ENCODE measurements around the gene RND2. TPM values are rescaled to one million over a fixed set of nuclear protein-coding genes. Genes with fewer than 3 reads are reported as not detected.

Gene RND2
- total and polyA plus RNA-seq, 2 of the 13 experiments (the other 11 are each of a cell fraction or from before 2014, with no cell fraction given): 0.05 to 0.11 TPM

DNA sequence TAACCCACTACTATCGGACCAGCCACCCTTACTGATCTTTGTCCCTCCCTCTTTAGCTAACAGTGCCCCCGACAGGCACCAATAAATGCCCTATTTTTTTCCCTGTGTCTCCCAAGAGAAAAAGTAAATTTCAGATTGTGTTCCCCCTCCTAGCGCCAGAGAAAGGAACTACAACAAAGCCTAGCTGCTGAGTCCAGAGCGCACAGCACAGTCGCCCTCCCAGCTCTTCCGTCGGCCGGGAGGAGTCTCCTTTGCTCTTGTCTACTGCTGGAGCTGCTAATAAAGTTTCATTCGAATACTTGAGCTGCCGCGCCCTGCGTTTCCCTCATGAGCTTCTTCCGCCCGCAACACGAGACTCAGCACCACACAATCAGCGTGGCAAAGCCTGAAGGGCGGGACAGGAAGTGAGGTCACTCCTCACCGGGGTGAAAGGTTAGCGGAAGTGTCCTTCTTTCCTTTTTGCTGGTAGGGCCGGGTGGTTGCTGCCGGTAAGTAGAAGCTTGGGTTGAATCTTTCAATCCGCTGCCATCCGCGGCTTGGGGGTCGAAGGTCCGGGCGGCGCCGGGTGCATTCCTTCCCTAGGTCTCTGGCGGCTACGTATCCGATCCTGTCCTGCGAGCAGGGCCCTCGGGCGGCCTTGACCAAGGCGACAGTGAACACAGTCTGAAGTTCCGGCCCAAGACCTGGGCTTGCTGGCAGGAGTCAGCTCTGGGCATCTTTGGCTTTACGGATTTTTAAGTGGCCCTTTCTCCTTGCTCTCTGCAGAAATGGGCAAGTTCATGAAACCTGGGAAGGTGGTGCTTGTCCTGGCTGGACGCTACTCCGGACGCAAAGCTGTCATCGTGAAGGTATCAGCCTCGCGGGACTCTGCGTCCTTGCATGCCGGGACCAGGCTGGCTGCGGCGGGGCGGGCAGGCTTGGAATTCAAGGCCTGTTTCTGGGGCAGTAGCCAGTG lies 26.8 kb upstream of the RND2 start, which contains the start of gene RPL27 (continued):
- TF ChIP-seq, protein P1, sequence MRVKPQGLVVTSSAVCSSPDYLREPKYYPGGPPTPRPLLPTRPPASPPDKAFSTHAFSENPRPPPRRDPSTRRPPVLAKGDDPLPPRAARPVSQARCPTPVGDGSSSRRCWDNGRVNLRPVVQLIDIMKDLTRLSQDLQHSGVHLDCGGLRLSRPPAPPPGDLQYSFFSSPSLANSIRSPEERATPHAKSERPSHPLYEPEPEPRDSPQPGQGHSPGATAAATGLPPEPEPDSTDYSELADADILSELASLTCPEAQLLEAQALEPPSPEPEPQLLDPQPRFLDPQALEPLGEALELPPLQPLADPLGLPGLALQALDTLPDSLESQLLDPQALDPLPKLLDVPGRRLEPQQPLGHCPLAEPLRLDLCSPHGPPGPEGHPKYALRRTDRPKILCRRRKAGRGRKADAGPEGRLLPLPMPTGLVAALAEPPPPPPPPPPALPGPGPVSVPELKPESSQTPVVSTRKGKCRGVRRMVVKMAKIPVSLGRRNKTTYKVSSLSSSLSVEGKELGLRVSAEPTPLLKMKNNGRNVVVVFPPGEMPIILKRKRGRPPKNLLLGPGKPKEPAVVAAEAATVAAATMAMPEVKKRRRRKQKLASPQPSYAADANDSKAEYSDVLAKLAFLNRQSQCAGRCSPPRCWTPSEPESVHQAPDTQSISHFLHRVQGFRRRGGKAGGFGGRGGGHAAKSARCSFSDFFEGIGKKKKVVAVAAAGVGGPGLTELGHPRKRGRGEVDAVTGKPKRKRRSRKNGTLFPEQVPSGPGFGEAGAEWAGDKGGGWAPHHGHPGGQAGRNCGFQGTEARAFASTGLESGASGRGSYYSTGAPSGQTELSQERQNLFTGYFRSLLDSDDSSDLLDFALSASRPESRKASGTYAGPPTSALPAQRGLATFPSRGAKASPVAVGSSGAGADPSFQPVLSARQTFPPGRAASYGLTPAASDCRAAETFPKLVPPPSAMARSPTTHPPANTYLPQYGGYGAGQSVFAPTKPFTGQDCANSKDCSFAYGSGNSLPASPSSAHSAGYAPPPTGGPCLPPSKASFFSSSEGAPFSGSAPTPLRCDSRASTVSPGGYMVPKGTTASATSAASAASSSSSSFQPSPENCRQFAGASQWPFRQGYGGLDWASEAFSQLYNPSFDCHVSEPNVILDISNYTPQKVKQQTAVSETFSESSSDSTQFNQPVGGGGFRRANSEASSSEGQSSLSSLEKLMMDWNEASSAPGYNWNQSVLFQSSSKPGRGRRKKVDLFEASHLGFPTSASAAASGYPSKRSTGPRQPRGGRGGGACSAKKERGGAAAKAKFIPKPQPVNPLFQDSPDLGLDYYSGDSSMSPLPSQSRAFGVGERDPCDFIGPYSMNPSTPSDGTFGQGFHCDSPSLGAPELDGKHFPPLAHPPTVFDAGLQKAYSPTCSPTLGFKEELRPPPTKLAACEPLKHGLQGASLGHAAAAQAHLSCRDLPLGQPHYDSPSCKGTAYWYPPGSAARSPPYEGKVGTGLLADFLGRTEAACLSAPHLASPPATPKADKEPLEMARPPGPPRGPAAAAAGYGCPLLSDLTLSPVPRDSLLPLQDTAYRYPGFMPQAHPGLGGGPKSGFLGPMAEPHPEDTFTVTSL (CRISPR knock-in tag; IDR thresholded peaks at IDR 0.05; ENCODE audit: borderline replicate concordance): peak; percentile 66
- TF ChIP-seq RXRB (CRISPR knock-in tag; IDR thresholded peaks at IDR 0.05; ENCODE audit: borderline replicate concordance) (peak; percentile 97), ZFP37 (CRISPR knock-in tag; IDR thresholded peaks at IDR 0.05; ENCODE audit: borderline replicate concordance) (peak; percentile 54; the same call in 1 of the 2 replicates), PHF5A (CRISPR knock-in tag; IDR thresholded peaks at IDR 0.05; ENCODE audit: low read depth, unreplicated experiment) (peak; percentile 99), AGO2 (optimal IDR thresholded peaks at IDR 0.05; ENCODE audit: low read depth, low read length) (peak; percentile 94), IRF2 (CRISPR knock-in tag; IDR thresholded peaks at IDR 0.05) (peak; percentile 100), NFRKB (IDR thresholded peaks at IDR 0.05) (no peak), MEIS2 (CRISPR knock-in tag; IDR thresholded peaks at IDR 0.05) (peak; percentile 68; the same call in 1 of the 2 replicates), ZBTB21 (CRISPR knock-in tag; IDR thresholded peaks at IDR 0.05) (peak; percentile 86), NCOA2 (CRISPR knock-in tag; IDR thresholded peaks at IDR 0.05) (peak; percentile 87), MEF2D (CRISPR knock-in tag; IDR thresholded peaks at IDR 0.05) (peak; percentile 98), ZNF367 (CRISPR knock-in tag; IDR thresholded peaks at IDR 0.05; ENCODE audit: borderline replicate concordance) (no peak; the same call in none of the 2 replicates), TARDBP (CRISPR knock-in tag; IDR thresholded peaks at IDR 0.05) (peak; percentile 99)
- TF ChIP-seq, protein P2, sequence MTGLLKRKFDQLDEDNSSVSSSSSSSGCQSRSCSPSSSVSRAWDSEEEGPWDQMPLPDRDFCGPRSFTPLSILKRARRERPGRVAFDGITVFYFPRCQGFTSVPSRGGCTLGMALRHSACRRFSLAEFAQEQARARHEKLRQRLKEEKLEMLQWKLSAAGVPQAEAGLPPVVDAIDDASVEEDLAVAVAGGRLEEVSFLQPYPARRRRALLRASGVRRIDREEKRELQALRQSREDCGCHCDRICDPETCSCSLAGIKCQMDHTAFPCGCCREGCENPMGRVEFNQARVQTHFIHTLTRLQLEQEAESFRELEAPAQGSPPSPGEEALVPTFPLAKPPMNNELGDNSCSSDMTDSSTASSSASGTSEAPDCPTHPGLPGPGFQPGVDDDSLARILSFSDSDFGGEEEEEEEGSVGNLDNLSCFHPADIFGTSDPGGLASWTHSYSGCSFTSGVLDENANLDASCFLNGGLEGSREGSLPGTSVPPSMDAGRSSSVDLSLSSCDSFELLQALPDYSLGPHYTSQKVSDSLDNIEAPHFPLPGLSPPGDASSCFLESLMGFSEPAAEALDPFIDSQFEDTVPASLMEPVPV (CRISPR knock-in tag; IDR thresholded peaks at IDR 0.05): peak; percentile 92
- TF ChIP-seq, protein P3, sequence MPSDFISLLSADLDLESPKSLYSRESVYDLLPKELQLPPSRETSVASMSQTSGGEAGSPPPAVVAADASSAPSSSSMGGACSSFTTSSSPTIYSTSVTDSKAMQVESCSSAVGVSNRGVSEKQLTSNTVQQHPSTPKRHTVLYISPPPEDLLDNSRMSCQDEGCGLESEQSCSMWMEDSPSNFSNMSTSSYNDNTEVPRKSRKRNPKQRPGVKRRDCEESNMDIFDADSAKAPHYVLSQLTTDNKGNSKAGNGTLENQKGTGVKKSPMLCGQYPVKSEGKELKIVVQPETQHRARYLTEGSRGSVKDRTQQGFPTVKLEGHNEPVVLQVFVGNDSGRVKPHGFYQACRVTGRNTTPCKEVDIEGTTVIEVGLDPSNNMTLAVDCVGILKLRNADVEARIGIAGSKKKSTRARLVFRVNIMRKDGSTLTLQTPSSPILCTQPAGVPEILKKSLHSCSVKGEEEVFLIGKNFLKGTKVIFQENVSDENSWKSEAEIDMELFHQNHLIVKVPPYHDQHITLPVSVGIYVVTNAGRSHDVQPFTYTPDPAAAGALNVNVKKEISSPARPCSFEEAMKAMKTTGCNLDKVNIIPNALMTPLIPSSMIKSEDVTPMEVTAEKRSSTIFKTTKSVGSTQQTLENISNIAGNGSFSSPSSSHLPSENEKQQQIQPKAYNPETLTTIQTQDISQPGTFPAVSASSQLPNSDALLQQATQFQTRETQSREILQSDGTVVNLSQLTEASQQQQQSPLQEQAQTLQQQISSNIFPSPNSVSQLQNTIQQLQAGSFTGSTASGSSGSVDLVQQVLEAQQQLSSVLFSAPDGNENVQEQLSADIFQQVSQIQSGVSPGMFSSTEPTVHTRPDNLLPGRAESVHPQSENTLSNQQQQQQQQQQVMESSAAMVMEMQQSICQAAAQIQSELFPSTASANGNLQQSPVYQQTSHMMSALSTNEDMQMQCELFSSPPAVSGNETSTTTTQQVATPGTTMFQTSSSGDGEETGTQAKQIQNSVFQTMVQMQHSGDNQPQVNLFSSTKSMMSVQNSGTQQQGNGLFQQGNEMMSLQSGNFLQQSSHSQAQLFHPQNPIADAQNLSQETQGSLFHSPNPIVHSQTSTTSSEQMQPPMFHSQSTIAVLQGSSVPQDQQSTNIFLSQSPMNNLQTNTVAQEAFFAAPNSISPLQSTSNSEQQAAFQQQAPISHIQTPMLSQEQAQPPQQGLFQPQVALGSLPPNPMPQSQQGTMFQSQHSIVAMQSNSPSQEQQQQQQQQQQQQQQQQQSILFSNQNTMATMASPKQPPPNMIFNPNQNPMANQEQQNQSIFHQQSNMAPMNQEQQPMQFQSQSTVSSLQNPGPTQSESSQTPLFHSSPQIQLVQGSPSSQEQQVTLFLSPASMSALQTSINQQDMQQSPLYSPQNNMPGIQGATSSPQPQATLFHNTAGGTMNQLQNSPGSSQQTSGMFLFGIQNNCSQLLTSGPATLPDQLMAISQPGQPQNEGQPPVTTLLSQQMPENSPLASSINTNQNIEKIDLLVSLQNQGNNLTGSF (CRISPR knock-in tag; IDR thresholded peaks at IDR 0.05): no peak

All from HepG2 (cell line).